ENCODE data around the gene KREMEN2. TPM values are rescaled to one million over a fixed set of nuclear protein-coding genes. Genes with fewer than 3 reads are reported as not detected.
A peak's percentile ranks its signal among the peaks of the same experiment; 100 is the strongest.

KREMEN2 gene
- total and polyA plus RNA-seq, 9 of the 15 experiments (the other 6 are each of a cell fraction or from before 2014, with no cell fraction given) = 0.04 to 7.7 (median 1.5) TPM; not detected in 1

- TF ChIP-seq ATF3 (IDR thresholded peaks at IDR 0.05) (no peak), ATF3 (CRISPR knock-in tag; conservative IDR thresholded peaks at IDR 0.05) (no peak), PHB2 (IDR thresholded peaks at IDR 0.05; ENCODE audit: low read depth) (no peak), BDP1 (IDR thresholded peaks at IDR 0.05; ENCODE audit: insufficient read depth, insufficient read length) (no peak), MCM5 (IDR thresholded peaks at IDR 0.05; ENCODE audit: low read depth) (no peak), XRCC4 (IDR thresholded peaks at IDR 0.05; ENCODE audit: extremely low read depth, insufficient read depth, insufficient read length) (no peak), ARID1B (IDR thresholded peaks at IDR 0.05) (peak; percentile 53), ZBTB7A (IDR thresholded peaks at IDR 0.05; ENCODE audit: borderline replicate concordance, control insufficient read depth, low read depth, low read length) (peak; percentile 63; the same call in 1 of the 2 replicates), ZMIZ1 (IDR thresholded peaks at IDR 0.05; ENCODE audit: low read depth in 2 of 2, low read length in 2 of 2) (no peak), MTF1 (CRISPR knock-in tag; IDR thresholded peaks at IDR 0.05; ENCODE audit: borderline replicate concordance) (no peak), POLR2A (conservative IDR thresholded peaks at IDR 0.05) (peak; percentile 66; the same call in 1 of the 2 replicates), MAFK (IDR thresholded peaks at IDR 0.05; ENCODE audit: low read length) (no peak), HEY1 (CRISPR knock-in tag; IDR thresholded peaks at IDR 0.05; ENCODE audit: borderline replicate concordance) (no peak), ZBTB17 (CRISPR knock-in tag; IDR thresholded peaks at IDR 0.05) (no peak), EP300 (IDR thresholded peaks at IDR 0.05; ENCODE audit: low read length) (peak; percentile 75), U2AF1 (optimal IDR thresholded peaks at IDR 0.05; ENCODE audit: low read depth, low read length) (no peak)
These were observed 43.2 kb downstream of the KREMEN2 start (continued) for GRCh38 chr16:3007059-3007956.

All from K562 (cell line).